NCI-H526 treated with DMSO at 0.1 percent for 48 hours (cell line): ENCODE results near the gene CFAP20.
A peak's percentile ranks its signal among the peaks of the same experiment; 100 is the strongest.

Experiments
- DNase-seq: peaks from one replicate; lab custom pipeline; 2025; lab: John Stamatoyannopoulos, UW

The CFAP20 gene

DNA sequence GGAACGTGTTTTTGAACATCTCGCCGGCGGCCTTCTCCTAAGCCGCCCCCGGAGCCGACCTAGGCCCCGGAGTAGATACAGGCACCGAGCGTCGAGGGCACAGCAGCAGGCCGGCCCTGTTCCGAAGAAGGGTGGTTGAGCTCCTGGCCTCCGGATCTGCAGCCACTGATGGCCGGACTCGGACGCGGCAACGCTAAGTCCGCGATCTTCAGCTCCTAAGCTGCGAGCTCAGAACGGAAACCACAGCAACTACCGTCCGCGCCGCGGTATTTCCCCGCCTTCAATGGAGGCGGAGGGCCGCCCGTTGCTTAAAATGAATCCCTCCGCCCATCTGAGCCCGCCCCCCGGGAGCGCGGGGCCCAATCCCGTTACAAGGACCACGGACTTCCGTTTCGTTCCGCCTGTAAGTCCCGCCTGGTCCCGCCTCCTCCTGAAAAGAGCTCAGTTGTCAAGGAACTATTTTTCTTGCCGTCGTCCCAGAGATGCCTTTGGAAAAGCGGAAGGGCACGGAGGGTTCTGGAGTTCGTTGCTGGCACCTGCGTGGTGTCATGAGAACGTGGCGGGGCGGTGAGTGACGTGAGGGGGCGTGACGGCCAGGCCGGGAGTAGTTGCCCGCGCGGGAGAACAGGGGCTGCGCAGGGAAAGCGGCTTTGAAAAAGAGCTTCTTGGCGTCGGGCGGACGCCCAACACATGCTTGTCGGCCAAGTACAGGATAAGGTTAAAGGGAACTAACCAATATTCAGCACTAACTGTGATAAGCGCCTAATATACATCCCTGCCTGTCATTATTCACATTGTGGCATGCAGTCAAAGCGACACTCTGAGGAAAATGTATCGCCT, at the start of gene CFAP20:
CFAP20 (minus strand) TSS at position 285 of the 840 bp plus-strand sequence; CDS start at position 19, 266 bp downstream.
- DNase-seq: peak; percentile 97

DNA sequence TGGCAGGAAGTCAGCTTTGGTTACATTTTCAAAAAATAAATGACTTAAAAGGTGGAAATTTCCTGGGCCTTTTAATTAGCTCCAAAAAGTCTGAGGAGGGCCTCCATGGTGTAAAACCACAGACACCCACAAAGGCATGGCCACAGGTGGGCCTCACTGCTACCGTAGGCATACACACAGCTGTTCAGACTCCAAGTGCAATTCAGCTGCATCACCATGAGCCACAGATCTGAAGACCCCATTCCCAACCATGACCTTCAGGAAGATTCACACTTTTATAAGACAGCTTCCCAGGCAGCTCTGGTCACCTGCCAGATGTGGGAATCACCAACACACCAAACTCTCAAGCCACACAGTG, 48.2 kb upstream of the CFAP20 start:
- DNase-seq: no peak

DNA sequence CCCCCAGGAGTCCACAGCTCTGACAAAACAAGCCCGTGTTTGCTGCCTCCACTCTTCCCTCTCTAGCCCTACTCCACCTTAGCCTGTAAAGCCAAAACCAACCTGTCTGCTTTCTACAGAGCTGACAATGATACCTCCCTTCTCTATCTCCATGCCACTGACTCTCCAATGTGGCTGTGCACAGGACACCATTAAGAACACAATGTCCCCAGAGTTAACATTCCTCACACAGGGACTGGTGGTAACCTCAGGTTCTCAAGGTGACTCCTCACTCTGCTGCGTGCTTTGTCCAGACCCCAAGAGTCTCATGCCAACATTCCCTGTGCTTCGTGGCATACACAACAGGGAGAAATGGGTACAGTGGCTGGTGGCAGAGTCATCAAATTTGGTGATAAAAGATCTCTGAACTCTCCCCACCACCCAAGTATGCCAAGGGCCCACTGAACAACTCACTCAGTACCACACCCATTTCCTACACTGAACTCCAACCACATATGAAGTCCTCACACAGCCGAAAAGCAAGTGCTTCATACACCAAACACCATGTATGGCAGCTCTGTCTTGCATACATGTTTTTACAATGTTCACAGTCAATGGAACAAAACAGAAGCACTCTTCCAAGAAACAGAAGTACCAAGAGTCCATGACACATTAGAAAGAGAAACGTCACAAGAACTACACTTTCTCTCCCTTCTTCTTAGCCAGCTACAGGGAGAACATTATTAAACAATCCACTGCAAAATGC, 47.6 kb upstream of the CFAP20 start:
- DNase-seq: no peak

GRCh38 chr16:58170223-58170622, 41.0 kb upstream of the CFAP20 start:
- DNase-seq: no peak

DNA sequence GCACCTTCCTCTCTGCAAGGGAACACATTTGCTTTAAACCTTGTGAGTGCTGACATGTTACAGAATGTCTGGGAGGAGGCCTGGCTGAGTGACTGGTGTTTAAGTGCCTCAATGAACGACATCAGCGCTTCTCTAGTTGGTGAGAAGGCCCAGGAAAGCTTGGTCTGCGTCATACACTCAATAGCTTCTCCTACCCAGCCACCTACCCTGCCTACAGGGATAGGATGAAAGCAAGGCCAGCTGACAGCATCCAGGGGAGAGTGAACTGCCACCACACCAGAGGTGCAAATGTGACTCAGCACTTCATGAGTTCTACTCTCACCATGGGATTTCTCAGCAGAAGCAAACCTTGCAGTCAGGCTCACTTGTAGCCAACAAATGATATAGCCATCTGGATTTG, 31.7 kb upstream of the CFAP20 start:
- DNase-seq: no peak

DNA sequence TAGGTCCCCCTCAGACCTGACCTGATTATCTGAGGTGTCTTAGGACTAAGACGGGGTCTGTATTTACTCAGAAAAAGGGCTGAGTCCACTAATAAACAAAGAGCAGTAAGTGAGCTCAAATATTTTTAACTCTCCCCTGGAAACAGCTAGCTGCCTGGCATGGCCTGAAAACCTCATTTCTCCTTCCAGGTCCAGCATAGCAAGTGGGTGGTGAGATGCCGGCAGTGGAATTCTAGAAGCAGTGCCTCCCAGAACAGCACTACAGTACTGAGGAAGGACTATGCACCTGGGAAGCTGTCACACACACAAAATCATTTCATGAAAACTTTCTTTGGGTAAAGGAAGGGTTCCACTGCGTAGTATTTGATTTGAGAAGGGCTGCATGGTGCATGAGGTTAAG, 29.5 kb upstream of the CFAP20 start:
- DNase-seq: no peak

DNA sequence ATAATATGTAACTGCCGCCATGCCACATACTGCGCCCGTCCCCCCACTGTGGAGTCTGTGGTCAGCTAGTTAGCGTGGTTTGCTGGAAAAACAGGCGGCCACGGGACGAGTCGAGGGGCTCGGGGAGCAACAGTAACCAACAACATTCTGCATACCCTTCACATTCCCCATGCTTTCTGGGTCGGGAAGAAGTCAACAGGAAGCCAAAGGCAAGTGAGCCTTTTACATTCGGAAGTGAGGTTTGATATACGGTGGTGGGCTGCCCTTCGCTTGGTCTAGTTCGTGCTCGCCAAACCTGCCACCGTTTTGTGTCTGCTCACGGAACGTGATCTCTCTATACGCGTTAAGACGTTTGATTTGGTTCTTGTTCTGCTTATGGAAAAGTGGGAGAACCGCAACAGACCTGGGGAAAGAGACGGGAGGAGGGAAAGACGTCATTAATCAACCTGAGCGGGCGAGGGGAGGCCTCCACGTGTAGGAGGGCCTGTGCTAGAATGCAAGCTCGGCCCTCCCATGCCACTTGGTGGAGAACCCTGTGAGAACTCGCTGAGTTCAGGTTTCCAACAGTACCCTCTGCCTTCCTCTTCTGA, 28.9 kb upstream of the CFAP20 start:
- no peak for DNase-seq

- DNase-seq: no peak
These were observed 28.1 kb upstream of the CFAP20 start for GRCh38 chr16:58157239-58157638.

GRCh38 chr16:58155839-58156238, 26.7 kb upstream of the CFAP20 start:
- no peak for DNase-seq

- no peak for DNase-seq
These were observed 25.2 kb upstream of the CFAP20 start for GRCh38 chr16:58154345-58154744.

- no peak for DNase-seq
These were observed 23.2 kb upstream of the CFAP20 start for GRCh38 chr16:58152246-58152868.

DNA sequence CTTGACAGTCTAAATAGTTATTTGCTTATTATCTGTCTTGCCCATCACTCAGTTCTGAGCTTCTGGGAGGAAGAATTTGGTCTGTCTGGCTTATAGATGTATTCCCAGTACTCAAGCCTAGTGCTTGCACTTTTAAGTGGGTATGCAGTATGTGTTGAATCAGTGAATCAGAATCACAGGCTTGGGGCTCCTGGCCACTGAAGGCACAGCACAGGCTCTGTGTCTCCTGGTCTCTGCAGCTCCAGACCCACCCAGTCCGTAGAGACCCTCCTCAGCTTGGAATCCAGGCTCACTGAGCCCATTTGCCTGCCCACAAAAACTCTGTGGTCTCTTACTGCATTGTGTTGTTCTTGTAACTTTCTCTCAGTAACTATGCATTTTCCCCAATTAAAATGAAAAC, 19.3 kb upstream of the CFAP20 start:
- DNase-seq: no peak

GRCh38 chr16:58148099-58148498, 18.9 kb upstream of the CFAP20 start:
- no peak for DNase-seq

DNA sequence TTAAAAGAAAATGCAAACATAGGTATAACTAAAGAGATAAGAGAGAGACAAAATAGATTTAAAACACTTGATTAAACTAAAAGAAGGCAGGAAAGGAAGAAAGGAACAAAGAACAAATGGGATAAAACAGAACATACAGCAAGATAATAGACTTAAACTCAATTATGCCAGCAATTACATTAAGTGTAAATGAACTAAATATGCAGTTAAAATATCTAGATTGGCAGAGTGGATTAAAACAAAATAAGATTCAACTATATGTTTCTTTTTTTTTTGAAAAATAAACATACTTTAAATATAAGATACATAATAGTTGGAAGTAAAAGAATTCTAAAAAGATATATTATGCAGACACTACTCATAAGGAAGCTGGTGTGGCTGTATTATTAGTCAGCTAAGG, 9.7 kb upstream of the CFAP20 start:
- no peak for DNase-seq

DNA sequence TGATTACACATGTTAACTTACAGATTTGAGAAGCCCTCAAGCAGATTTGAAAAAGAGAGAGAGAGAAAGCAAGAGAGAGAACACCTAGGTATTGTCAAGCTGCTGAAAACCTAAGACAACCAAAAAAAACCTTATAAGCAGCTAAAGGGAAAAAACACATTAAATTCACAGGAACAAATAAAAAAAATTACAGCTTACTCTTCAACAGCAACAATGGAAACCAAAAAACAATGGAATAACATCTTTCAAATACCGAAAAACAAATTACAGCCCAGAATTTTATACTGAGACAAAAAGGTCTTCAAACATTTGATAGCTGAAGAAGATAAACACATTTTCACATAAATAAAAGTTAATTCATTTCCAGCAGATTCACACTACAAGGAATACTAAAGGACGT, 8.4 kb upstream of the CFAP20 start:
- no peak for DNase-seq

- no peak for DNase-seq
These were observed 477 bp downstream of the CFAP20 start for GRCh38 chr16:58128711-58129096.

DNA sequence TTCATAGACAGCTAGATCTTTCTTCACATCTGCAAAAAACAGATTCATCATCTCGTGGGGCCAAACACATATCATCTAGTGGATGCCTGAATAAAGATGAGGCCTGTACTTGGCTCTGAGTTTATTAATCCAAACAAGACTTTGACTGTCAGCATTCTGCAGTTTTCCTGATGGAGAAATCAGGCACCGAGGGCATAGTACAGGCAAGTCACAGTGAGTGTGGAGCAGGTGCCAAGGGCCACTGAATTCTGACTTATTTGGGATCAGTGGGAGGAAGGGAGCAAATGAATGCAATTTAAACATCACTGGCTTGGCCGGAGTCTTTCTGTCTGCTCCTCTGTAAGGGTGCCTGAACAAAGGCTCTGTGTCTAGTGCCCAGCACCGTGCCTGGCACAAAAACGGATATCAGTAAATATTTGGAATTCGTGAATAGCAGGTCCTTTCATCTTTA, 975 bp downstream of the CFAP20 start:
- DNase-seq: no peak

DNA sequence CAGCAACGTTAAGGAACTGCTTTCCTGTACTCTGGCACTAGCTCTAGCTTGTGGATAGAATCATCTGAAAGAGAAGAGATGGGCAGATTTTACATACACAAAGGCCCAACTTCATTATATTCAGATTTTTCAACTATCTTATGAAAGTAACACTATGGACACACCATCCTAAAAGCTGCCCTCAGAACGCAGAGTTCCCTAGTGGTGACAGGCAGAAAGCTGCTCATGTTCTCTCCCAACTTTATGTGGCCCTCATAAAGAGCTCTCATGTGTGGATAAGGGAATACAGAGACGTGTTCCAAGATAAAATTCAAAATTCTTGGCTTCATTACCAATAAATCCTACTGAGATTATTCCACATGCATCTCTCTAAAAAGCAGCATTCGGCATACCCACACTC, 1.5 kb downstream of the CFAP20 start:
- DNase-seq: no peak

DNA sequence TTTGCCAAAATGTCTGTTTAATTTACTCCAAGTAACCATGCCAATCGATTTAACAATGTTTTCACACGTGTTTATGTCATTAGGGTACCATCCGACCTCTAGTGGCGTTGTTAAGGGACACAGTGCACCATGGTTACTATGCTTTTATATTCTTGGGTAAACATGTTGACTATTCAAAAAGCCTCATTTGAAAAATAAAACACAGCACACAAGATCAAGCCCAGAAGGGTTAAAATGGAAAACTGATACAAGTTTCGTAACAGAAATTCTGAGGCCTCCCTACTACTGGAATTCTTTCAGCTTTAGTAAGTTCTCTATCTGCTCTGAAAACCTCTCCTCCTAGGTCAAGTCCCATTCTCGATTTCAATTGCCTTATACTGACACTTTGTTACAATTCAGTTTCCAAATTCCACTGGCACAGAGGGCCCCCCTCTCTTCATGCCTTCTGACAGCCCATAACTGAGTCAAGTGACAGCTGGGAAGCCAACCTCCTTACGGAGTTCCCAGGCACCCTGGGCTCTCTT, 2.1 kb downstream of the CFAP20 start:
- DNase-seq: peak; percentile 3

DNA sequence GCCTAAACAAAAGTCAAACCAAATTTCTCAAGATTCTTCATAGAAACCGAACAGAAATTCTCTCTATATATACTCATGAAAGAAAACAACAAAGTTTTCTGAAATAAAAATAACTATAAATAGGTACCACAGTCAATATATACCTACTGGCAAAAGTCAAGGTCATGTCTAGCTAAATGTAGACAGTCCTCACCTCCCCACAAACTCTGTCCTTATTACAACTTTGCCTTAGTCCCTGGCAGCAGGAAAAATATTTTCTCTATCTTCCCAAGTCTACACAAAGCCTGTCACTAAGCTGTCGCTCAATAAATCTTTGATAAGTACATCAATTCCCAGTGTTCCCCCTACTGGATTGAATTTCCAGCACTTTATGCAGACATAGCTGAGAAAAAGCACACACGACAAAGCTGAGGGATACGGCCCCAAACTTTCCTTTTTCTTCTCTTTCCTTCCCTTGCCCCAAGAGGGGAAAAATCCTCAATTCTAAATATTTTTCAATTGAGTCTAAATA, 2.7 kb downstream of the CFAP20 start:
- no peak for DNase-seq

- DNase-seq: peak; percentile 17
These were observed 3.3 kb downstream of the CFAP20 start for GRCh38 chr16:58125781-58126335.

DNA sequence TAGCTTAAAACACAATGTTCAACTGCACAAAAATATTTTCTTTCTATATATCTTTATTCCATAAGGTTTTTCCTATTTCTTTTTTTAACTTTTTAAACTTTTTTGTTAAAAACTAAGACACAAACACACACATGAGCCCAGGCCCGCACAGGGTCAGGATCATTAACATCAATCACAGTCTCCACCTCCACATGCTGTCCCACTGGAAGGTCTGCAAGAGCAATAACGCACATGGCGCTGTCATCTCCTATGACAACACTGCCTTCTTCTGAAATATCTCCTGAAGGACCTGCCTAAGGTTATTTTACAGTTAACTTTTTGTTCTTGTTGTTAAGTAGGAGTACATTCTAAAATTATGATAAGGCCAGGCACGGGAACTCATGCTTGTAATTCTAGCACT, 4.1 kb downstream of the CFAP20 start:
- no peak for DNase-seq
